Endothelial cell of umbilical vein (primary cell): Measurements from ENCODE around the gene FBXO8.

ENCODE experiments used
- CTCF ChIP-seq, 2 donors: IDR thresholded peaks; 1 replicate in 1 of 2; 2 replicates in 1 of 2; pipeline ENCODE4 v1.5.1; 2011; ENCODE audit warnings: low read length in 2 of 2, mild to moderate bottlenecking in 2 of 2, moderate library complexity in 2 of 2, control low read depth in 1 of 2, inconsistent platforms in 1 of 2, low read depth in 1 of 2; ENCODE audit not compliant: insufficient read depth in 1 of 2; ENCODE audit errors: extremely low read depth in 1 of 2
- EZH2 ChIP-seq: IDR thresholded peaks from 2 replicates; pipeline ENCODE4 v1.6.1; 2012; ENCODE audit warnings: borderline replicate concordance, low read depth, mild to moderate bottlenecking, moderate library complexity, low read length, inconsistent platforms; ENCODE audit not compliant: severe bottlenecking
- MAX ChIP-seq: IDR thresholded peaks from 2 replicates; pipeline ENCODE4 v1.6.1; 2011; ENCODE audit not compliant: insufficient read depth, insufficient read length
- MYC ChIP-seq: IDR thresholded peaks from one replicate; pipeline ENCODE4 v1.6.1; 2011; ENCODE audit warnings: mild to moderate bottlenecking, low read depth, low read length
- POLR2A ChIP-seq: IDR thresholded peaks from 2 replicates; pipeline ENCODE4 v1.6.1; 2012; ENCODE audit warnings: low read depth, mild to moderate bottlenecking, control low read depth, low read length

- TF ChIP-seq CTCF (IDR thresholded peaks at IDR 0.05; ENCODE audit: extremely low read depth in 1 of 2, insufficient read depth in 1 of 2, low read depth in 1 of 2, low read length in 2 of 2) (no peak), EZH2 (no peak), POLR2A (no peak), MYC (no peak), MAX (no peak)
Measured at GRCh38 chr4:174304664-174305063, 21.2 kb upstream of the FBXO8 start.
